SK-N-SH (cell line): ENCODE measurements around the gene XIRP1.

ENCODE experiments used
- CTCF ChIP-seq: fragments of 200-600 bp; sonication (generic); IDR thresholded peaks from 2 replicates; pipeline ENCODE4 v1.6.1; 2017; ENCODE audit warnings: antibody characterized with exemption, mild to moderate bottlenecking, moderate library complexity
- JUND ChIP-seq: IDR thresholded peaks from 2 replicates; pipeline ENCODE4 v1.4.0; 2012
- SIN3A ChIP-seq: IDR thresholded peaks from 2 replicates; pipeline ENCODE4 v1.6.1; 2012; ENCODE audit warnings: low read depth, mild to moderate bottlenecking, low read length, moderate library complexity, borderline replicate concordance
- USF2 ChIP-seq: fragments of 150-350 bp; IDR thresholded peaks from 2 replicates; pipeline ENCODE4 v1.6.1; 2017; ENCODE audit warnings: antibody characterized with exemption, low read length, low read depth, borderline replicate concordance

GRCh38 chr3:39205131-39205530 is 12.7 kb upstream of the XIRP1 start:
- no peak for TF ChIP-seq CTCF
- TF ChIP-seq USF2, result no peak
- no peak for TF ChIP-seq SIN3A
- no peak for TF ChIP-seq JUND
